Erythroblast (primary cell): ENCODE measurements around the gene SLC22A2.

ENCODE experiments used
- DNase-seq, 2 experiments: peaks; one replicate each; lab custom pipeline; 2025; lab: John Stamatoyannopoulos, UW
- GATA1 ChIP-seq: IDR thresholded peaks from 2 replicates; pipeline ENCODE4 v1.6.1; 2011; ENCODE audit warnings: low read depth, mild to moderate bottlenecking, control low read depth, low read length, moderate library complexity
- POLR2A ChIP-seq: IDR thresholded peaks from 2 replicates; pipeline ENCODE4 v1.6.1; 2011; ENCODE audit warnings: mild to moderate bottlenecking, low read length

SLC22A2 gene

GRCh38 chr6:160226118-160226591 is 32.5 kb downstream of the SLC22A2 start:
- DNase-seq: peak in 1 of 2 experiments; percentile 3
- TF ChIP-seq POLR2A: no peak
- no peak for TF ChIP-seq GATA1

DNA sequence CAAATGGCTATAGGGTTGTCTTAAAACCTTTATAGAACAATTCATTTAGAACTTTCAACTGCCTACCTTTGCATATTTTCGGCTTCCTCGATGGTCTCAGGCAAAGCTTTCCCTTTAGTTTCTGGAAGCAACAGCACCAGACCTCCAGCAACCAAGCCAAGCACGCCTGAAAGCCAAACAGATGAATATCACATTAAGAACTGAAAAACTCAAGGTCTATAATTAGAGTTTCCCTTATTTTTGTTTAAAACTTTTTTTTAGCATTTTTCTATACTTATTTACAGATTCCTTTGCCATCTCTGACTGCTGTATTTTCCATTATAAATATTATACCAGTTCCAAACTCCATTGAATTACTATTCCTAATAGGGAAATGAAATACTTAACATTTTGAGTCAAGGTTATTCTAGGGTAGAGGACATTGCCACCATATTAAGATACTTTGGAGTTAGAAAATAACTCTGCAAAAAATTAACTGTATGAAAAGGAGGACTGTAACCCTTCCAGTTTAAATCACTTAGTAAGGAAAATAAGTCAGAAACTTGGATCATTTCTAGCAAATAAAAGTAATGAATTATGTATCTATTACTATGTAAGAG is 33.9 kb downstream of the SLC22A2 start:
- no peak for TF ChIP-seq GATA1
- TF ChIP-seq POLR2A: no peak

DNA sequence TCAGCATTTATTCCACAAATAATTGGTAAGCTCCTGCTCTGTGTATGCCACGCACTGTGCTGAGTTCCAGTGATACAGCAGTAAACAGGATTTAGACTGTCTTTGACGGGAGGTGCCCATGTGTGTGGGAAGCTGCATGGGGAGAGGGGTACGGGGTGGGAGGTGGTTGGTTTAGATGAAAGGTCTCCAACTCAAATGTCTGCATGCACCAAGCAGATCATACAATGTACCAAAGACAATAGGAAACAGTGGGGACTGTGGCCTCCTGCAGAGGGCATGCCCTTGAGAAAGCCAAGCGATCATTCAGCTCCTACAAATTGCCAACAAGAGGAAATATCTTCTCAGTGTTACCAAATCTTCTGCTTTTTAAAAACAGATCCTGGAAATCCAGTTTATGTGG is 36.1 kb downstream of the SLC22A2 start:
- TF ChIP-seq GATA1: no peak
- no peak for TF ChIP-seq POLR2A
- no peak for DNase-seq

More for the DNA sequence above, 33.9 kb downstream of the SLC22A2 start:
- DNase-seq: no peak

DNA sequence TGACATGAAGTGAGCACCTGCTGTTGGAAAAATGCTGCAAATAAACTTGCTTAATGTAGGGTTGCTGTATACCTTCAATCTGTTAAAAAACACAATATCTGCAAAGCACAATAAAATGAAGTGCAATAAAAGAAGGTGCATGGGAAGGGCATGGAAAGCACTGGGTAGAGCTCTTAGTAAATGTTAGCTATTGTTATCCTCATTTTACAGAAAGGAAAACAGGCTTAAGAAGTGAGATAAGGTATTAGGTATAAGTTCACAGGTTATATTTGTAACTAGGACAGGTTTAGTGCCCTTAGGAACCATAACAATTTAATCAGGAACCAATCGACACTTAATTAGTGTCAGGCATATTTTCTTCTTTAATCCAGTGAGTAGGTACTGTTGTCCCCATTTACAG is 36.7 kb downstream of the SLC22A2 start:
- no peak for TF ChIP-seq POLR2A
- TF ChIP-seq GATA1: no peak
- no peak for DNase-seq

- TF ChIP-seq GATA1: no peak
- no peak for TF ChIP-seq POLR2A
- peak; percentile 3 to 27 for DNase-seq
Measured at GRCh38 chr6:160221423-160221822, 37.2 kb downstream of the SLC22A2 start.

DNA sequence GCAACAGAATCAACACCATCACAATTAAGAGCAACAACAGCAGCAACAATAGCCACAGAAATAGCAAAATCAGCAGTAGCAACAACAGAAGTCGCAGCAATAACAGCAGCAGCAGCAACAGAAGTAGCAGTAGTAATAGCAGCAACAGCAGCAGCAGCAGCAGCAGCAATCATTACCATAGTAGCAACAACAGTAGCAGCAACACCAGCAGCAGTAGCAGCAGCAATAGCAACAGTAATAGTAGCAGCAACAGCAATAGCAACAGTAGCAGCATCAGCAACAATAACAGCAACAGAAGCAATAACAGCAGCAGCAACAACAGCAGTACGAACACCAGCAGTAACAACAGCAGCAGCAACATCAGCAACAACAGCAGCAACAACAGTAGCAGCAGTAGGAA is 39.8 kb downstream of the SLC22A2 start:
- no peak for DNase-seq
- TF ChIP-seq GATA1 (no peak), POLR2A (no peak)

- TF ChIP-seq POLR2A (no peak), GATA1 (no peak)
- no peak for DNase-seq
Measured at GRCh38 chr6:160217863-160218262, 40.8 kb downstream of the SLC22A2 start.

GRCh38 chr6:160217073-160217472 is 41.5 kb downstream of the SLC22A2 start:
- no peak for DNase-seq
- no peak for TF ChIP-seq GATA1
- TF ChIP-seq POLR2A: no peak

GRCh38 chr6:160215232-160215631 is 43.4 kb downstream of the SLC22A2 start:
- no peak for DNase-seq
- TF ChIP-seq POLR2A (no peak), GATA1 (no peak)

DNA sequence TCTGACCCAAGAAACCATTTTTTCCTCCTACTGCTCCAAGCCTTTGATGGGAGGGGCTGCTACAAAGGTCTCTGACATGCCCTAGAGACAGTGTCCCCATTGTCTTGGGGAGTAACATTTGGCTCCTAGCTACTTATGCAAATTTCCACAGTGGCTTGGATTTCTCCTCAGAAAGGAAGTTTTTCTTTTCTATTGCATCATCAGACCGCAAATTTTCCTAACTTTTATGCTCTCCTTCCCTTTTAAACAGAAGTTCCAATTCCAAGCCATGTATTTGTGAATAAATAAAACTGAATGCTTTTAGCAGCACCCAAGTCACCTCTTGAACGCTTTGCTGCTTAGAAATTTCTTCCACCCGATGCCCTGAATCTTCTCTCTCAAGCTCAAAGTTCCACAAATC is 51.0 kb downstream of the SLC22A2 start:
- DNase-seq: no peak

DNA sequence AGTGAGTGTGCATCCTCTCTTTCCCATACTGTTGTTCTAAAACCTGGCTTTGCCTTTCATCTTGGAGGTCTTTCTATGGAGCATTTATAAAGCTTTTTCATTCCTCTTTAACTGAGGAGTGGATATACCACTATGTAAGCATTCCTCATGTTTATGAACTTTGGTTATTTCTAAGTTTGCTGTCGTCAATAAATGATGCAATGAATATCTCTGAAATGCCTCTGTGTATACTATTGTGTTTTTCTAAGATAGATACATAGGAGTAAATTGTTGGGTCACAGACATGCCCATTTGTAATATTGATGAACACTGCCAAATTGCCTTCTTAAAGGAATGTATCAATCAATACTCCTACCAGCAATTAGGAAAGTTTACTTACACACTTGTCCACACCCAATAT is 53.9 kb downstream of the SLC22A2 start:
- DNase-seq: no peak
- TF ChIP-seq GATA1 (no peak), POLR2A (no peak)

More for the DNA sequence above, 51.0 kb downstream of the SLC22A2 start:
- TF ChIP-seq POLR2A (no peak), GATA1 (no peak)

DNA sequence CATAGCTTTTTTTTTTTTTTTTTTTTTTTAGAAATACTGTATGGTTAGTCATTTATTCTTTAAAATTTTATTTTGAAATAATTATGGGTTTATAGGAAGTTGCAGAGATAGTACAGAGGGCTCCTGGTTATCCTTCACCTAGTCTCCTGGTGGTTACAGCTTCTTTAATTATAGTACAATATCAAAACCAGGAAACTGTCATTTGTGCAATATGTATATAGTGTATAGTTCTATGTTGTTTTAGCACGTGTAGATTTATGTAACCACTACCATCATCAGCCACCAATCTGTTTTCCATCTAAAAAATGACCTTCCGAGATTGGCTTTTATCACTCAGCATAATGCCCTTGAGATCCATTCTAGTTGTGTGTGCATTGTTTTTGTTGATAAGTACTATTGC is 54.7 kb downstream of the SLC22A2 start:
- no peak for DNase-seq

DNA sequence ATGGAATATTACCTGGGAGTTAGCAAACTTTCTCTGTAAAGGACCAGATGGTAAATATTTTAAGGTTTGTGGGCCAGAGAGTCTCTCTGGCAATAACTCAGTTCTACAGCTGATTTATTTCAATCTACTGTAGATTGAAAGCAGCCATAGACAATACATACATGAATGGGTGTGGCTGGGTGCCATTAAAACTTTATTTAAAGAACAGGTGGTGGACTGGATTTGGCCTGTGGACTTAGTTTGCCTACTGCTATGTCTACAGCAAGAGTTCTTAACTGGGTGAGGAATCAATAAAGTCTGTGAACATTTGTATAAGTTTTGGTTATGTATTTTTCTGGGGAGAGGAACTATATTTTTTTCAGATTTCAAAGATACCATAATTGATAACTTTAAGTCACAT is 55.1 kb downstream of the SLC22A2 start:
- TF ChIP-seq GATA1 (no peak), POLR2A (no peak)
- DNase-seq: no peak

More for the DNA sequence above, 54.7 kb downstream of the SLC22A2 start:
- no peak for TF ChIP-seq POLR2A
- TF ChIP-seq GATA1: no peak

GRCh38 chr6:160203076-160203475 is 55.5 kb downstream of the SLC22A2 start:
- no peak for TF ChIP-seq POLR2A
- TF ChIP-seq GATA1: no peak
- DNase-seq: no peak

GRCh38 chr6:160202411-160202810 is 56.2 kb downstream of the SLC22A2 start:
- DNase-seq: no peak
- no peak for TF ChIP-seq POLR2A
- no peak for TF ChIP-seq GATA1

GRCh38 chr6:160201061-160201460 is 57.6 kb downstream of the SLC22A2 start:
- DNase-seq: no peak
- TF ChIP-seq GATA1 (no peak), POLR2A (no peak)
